HepG2 (cell line): ENCODE results near the gene SCGB1C2. TPM values are rescaled to one million over a fixed set of nuclear protein-coding genes. Genes with fewer than 3 reads are reported as not detected.

ENCODE experiments used
- ATAC-seq: fragments of 200-7000 bp; cut with Tn5 transposase; 3 replicates; pipeline ENCODE4 v1.9.1; 2020; ENCODE audit warnings: mild to moderate bottlenecking, moderate library complexity
- BruUV-seq: library from RNA; stranded (reverse); fragments of 400-500 nt; replicated peaks from 2 replicates; lab custom pipeline; 2021; lab: Mats Ljungman, UMichigan
- CTCF ChIA-PET: fragments of 300-600 bp; formaldehyde crosslinking; extraction: SDS; loops from one replicate; lab custom pipeline; 2021; ENCODE audit warnings: low total read pairs, inconsistent platforms, low intra/inter-chr PET ratio; lab: Yijun Ruan, JAX
- POLR2A ChIA-PET: fragments of 350-600 bp; sonication (Branson Sonifier 250); formaldehyde crosslinking; loops from one replicate; lab custom pipeline; 2020; ENCODE audit warnings: antibody characterized with exemption, inconsistent platforms; lab: Yijun Ruan, JAX
- DNase-seq: peaks from one replicate; pipeline ENCODE4 v3.0.0-alpha.2; 2015; ENCODE audit warnings: low spot score
- FAIRE-seq: peaks from 3 replicates; lab custom pipeline; 2011; peaks lifted over from hg19 to GRCh38; lab: Jason Lieb, UNC
- H2AFZ ChIP-seq: one replicate; pipeline ENCODE4 v1.6.1; 2011; ENCODE audit warnings: low read length, inconsistent platforms
- H3K27ac ChIP-seq: fragments of 300-600 bp; 3 replicates; pipeline ENCODE4 v1.8.0; 2011; ENCODE audit warnings: mixed run types, mild to moderate bottlenecking, mixed read lengths, low read length, inconsistent platforms; ENCODE audit not compliant: insufficient read depth; ENCODE audit errors: extremely low read length
- H3K27me3 ChIP-seq, 2 experiments: fragments of 200-600 bp in 1 of 2; 2 replicates in 1 of 2; 3 replicates in 1 of 2; pipeline versions ENCODE4 v1.6.0 to v1.8.0; 2011; ENCODE audit warnings: low read length in 2 of 2, mild to moderate bottlenecking in 2 of 2, moderate library complexity in 2 of 2, inconsistent platforms in 1 of 2; ENCODE audit not compliant: insufficient read depth in 2 of 2, control insufficient read depth in 1 of 2
- H3K36me3 ChIP-seq, 2 experiments: fragments of 200-600 bp in 1 of 2; replicated peaks in 1 of 2; 2 replicates in 1 of 2; 3 replicates in 1 of 2; pipeline versions ENCODE4 v1.5.1 to v1.8.0; 2011; ENCODE audit warnings: low read length in 2 of 2, inconsistent platforms in 1 of 2; ENCODE audit not compliant: insufficient read depth in 2 of 2, control insufficient read depth in 1 of 2
- H3K4me1 ChIP-seq: 2 replicates; pipeline ENCODE4 v1.5.1; 2012; ENCODE audit warnings: low read length, inconsistent platforms; ENCODE audit not compliant: insufficient read depth
- H3K4me2 ChIP-seq: 2 replicates; pipeline ENCODE4 v1.6.0; 2011; ENCODE audit warnings: low read depth, low read length, inconsistent platforms
- H3K4me3 ChIP-seq, 3 experiments: fragments of 200-600 bp in 1 of 3; sonication (generic), shearing (Covaris generic) in 1 of 3; replicated peaks in 1 of 3; 2 replicates each; pipeline ENCODE4 v1.5.1; 2011 to 2016; ENCODE audit warnings: low read length in 3 of 3, inconsistent platforms in 2 of 3, low read depth in 2 of 3, mild to moderate bottlenecking in 2 of 3, control low read depth in 1 of 3, mixed read lengths in 1 of 3; ENCODE audit not compliant: insufficient read depth in 1 of 3
- H3K79me2 ChIP-seq: one replicate; pipeline ENCODE4 v1.6.1; 2011; ENCODE audit warnings: low read length, inconsistent platforms; ENCODE audit not compliant: insufficient read depth
- H3K9ac ChIP-seq: 2 replicates; pipeline ENCODE4 v1.6.0; 2011; ENCODE audit warnings: mild to moderate bottlenecking, low read depth, low read length, inconsistent platforms; ENCODE audit not compliant: insufficient read depth
- H3K9me3 ChIP-seq: 2 replicates; pipeline ENCODE4 v1.5.1; 2012; ENCODE audit warnings: mild to moderate bottlenecking, low read length
- H4K20me1 ChIP-seq: 2 replicates; pipeline ENCODE4 v1.6.0; 2011; ENCODE audit warnings: inconsistent platforms, mild to moderate bottlenecking, low read length, moderate library complexity; ENCODE audit not compliant: insufficient read depth
- CBFB ChIP-seq: sonication (generic); formaldehyde crosslinking; IDR thresholded peaks from 2 replicates; pipeline ENCODE4 v1.4.0; 2020; ENCODE audit warnings: missing genetic modification reagents
- CHCHD3 ChIP-seq: sonication (generic); formaldehyde crosslinking; IDR thresholded peaks from 2 replicates; pipeline ENCODE4 v1.8.0; 2022; ENCODE audit warnings: mild to moderate bottlenecking, missing genetic modification reagents, moderate library complexity
- ELF3 ChIP-seq: IDR thresholded peaks from 2 replicates; pipeline ENCODE4 v1.6.1; 2016; ENCODE audit warnings: missing genetic modification reagents, missing compliant biosample characterization
- JUNB ChIP-seq: sonication (generic); formaldehyde crosslinking; IDR thresholded peaks from 2 replicates; pipeline ENCODE4 v1.8.0; 2022; ENCODE audit warnings: missing genetic modification reagents, mild to moderate bottlenecking, borderline replicate concordance
- KDM4B ChIP-seq: sonication (generic); formaldehyde crosslinking; IDR thresholded peaks from 2 replicates; pipeline ENCODE4 v1.4.0; 2020; ENCODE audit warnings: missing genetic modification reagents
- NCOA1 ChIP-seq: sonication (generic); formaldehyde crosslinking; IDR thresholded peaks from 2 replicates; pipeline ENCODE4 v1.9.0; 2021; ENCODE audit warnings: missing genetic modification reagents
- NFKB2 ChIP-seq: sonication (generic); formaldehyde crosslinking; IDR thresholded peaks from 2 replicates; pipeline ENCODE4 v1.4.0; 2020; ENCODE audit warnings: missing genetic modification reagents, borderline replicate concordance
- ZBTB38 ChIP-seq: sonication (generic); formaldehyde crosslinking; IDR thresholded peaks from 2 replicates; pipeline ENCODE4 v1.5.1; 2020; ENCODE audit warnings: mild to moderate bottlenecking, missing genetic modification reagents
- ZFP1 ChIP-seq: IDR thresholded peaks from 2 replicates; pipeline ENCODE4 v1.6.1; 2016
- ZHX1 ChIP-seq: sonication (generic); formaldehyde crosslinking; IDR thresholded peaks from 2 replicates; pipeline ENCODE4 v1.8.1; 2022; ENCODE audit warnings: low read depth, mild to moderate bottlenecking, missing genetic modification reagents
- ZNF577 ChIP-seq: sonication (generic); formaldehyde crosslinking; IDR thresholded peaks from 2 replicates; pipeline ENCODE4 v1.4.0; 2020; ENCODE audit warnings: mild to moderate bottlenecking, low read depth, missing genetic modification reagents, borderline replicate concordance
- ZNF770 ChIP-seq: sonication (generic); formaldehyde crosslinking; IDR thresholded peaks from 2 replicates; pipeline ENCODE4 v1.5.0; 2020; ENCODE audit warnings: mild to moderate bottlenecking, missing genetic modification reagents
- ZNF883 ChIP-seq: sonication (generic); formaldehyde crosslinking; IDR thresholded peaks from 2 replicates; pipeline ENCODE4 v1.5.1; 2020; ENCODE audit warnings: mild to moderate bottlenecking, missing genetic modification reagents; ENCODE audit errors: not compliant biosample characterization
- WGBS: methylation state at CpG from one replicate; pipeline ENCODE4 v1.1.6; 2017; ENCODE audit warnings: low lambda C conversion rate; 5-methylcytosine and 5-hydroxymethylcytosine counted together
- in situ Hi-C: cut with HindIII; loops from 2 replicates; pipeline ENCODE4 v1.10.0; 2017; ENCODE audit warnings: low pct_unique_long_range_greater_than_20kb; ENCODE audit not compliant: extremely low pct_ligation_motif_present
- intact Hi-C: fragments of 100-400 bp; cut with micrococcal nuclease; formaldehyde crosslinking; loops from one replicate; pipeline ENCODE4 v1.10.0; 2022; ENCODE audit not compliant: unreplicated experiment
- polyA plus RNA-seq, 8 experiments: library from polyadenylated mRNA; depleted of rRNA in 3 of 8; stranded (reverse) in 7 of 8; unstranded in 1 of 8; fragments of >200 nt; fragmentation: Illumina TruSeq in 4 of 8; extraction: Trizol in 4 of 8; gene quantifications; 2 replicates each; pipeline versions ENCODE4 v1.2.1 to v1.2.3, GENCODE V29; 2011 to 2016; ENCODE audit warnings: low read depth in 4 of 8, missing spikeins in 1 of 8, mixed read lengths in 1 of 8; ENCODE audit not compliant: insufficient read depth in 1 of 8
- total RNA-seq, 5 experiments: library from RNA; depleted of rRNA; stranded (reverse); fragments of >200 nt; fragmentation: Illumina TruSeq; extraction: Trizol; gene quantifications; 2 replicates each; pipeline ENCODE4 v1.2.3, GENCODE V29; 2016; ENCODE audit warnings: low read depth in 1 of 5
- TF ChIP-seq, protein P1 (sequence below): sonication (generic); formaldehyde crosslinking; IDR thresholded peaks from 2 replicates; pipeline ENCODE4 v1.4.0; 2020; ENCODE audit warnings: missing genetic modification reagents, borderline replicate concordance

The SCGB1C2 gene
- total and polyA plus RNA-seq, 2 of the 13 experiments (the other 11 are each of a cell fraction or from before 2014, with no cell fraction given): not detected

GRCh38 chr17:179066-179432 is 41.7 kb downstream of the SCGB1C2 start:
- no peak for FAIRE-seq
- ATAC-seq: no peak
- ChIA-PET POLR2A (no interaction called here), CTCF (no interaction called here)
- H3K4me2 ChIP-seq: no peak overlapping the region
- no peak for DNase-seq
- intact Hi-C loops (no loop called here), in situ Hi-C loops (no loop called here)
- H4K20me1 ChIP-seq: 0 out of 2 replicates have a peak, but pooled peaks cover under 1% of the 10 kb centered on the region
- H3K27ac ChIP-seq: no peak overlapping the region
- H3K79me2 ChIP-seq: no peaks in the 10 kb centered on the region
- H3K9ac ChIP-seq: no peak overlapping the region
- peaks cover 13 to 73% of the 10 kb centered on the region in 2 experiments for H3K27me3 ChIP-seq
- no peaks in the 10 kb centered on the region for H3K36me3 ChIP-seq
- no peak overlapping the region for H3K4me3 ChIP-seq
- BruUV-seq: no TSS peak
- H3K9me3 ChIP-seq: no peaks in the 10 kb centered on the region
- 15% methylated on average over 4 of the region's 5 CpGs for WGBS
- H3K4me1 ChIP-seq: peaks cover 15% of the 10 kb centered on the region
- no peak overlapping the region for H2AFZ ChIP-seq
- TF ChIP-seq KDM4B (CRISPR knock-in tag): no peak
- TF ChIP-seq ZNF577 (CRISPR knock-in tag): no peak
- no peak for TF ChIP-seq ZBTB38
- TF ChIP-seq JUNB (CRISPR knock-in tag): no peak
- TF ChIP-seq ELF3: no peak
- no peak for TF ChIP-seq CBFB (CRISPR knock-in tag)
- TF ChIP-seq ZNF883 (CRISPR knock-in tag): no peak
- no peak for TF ChIP-seq ZHX1 (CRISPR knock-in tag)
- no peak for TF ChIP-seq ZFP1
- TF ChIP-seq ZNF770 (CRISPR knock-in tag): no peak
- TF ChIP-seq CHCHD3 (CRISPR knock-in tag): no peak
- TF ChIP-seq, protein P1, sequence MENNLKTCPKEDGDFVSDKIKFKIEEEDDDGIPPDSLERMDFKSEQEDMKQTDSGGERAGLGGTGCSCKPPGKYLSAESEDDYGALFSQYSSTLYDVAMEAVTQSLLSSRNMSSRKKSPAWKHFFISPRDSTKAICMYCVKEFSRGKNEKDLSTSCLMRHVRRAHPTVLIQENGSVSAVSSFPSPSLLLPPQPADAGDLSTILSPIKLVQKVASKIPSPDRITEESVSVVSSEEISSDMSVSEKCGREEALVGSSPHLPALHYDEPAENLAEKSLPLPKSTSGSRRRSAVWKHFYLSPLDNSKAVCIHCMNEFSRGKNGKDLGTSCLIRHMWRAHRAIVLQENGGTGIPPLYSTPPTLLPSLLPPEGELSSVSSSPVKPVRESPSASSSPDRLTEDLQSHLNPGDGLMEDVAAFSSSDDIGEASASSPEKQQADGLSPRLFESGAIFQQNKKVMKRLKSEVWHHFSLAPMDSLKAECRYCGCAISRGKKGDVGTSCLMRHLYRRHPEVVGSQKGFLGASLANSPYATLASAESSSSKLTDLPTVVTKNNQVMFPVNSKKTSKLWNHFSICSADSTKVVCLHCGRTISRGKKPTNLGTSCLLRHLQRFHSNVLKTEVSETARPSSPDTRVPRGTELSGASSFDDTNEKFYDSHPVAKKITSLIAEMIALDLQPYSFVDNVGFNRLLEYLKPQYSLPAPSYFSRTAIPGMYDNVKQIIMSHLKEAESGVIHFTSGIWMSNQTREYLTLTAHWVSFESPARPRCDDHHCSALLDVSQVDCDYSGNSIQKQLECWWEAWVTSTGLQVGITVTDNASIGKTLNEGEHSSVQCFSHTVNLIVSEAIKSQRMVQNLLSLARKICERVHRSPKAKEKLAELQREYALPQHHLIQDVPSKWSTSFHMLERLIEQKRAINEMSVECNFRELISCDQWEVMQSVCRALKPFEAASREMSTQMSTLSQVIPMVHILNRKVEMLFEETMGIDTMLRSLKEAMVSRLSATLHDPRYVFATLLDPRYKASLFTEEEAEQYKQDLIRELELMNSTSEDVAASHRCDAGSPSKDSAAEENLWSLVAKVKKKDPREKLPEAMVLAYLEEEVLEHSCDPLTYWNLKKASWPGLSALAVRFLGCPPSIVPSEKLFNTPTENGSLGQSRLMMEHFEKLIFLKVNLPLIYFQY (CRISPR knock-in tag): no peak
- TF ChIP-seq NFKB2 (CRISPR knock-in tag): no peak
- TF ChIP-seq NCOA1 (CRISPR knock-in tag): no peak
